C4-2B (cell line): ENCODE results near the gene ARHGAP26.

Experiments used
- H3K27ac ChIP-seq: fragments of 450-650 bp; 2 replicates; pipeline ENCODE4 v1.5.1; 2017
- ZFX ChIP-seq: fragments of 450-650 bp; IDR thresholded peaks from 2 replicates; pipeline ENCODE4 v1.6.1; 2017
- TF ChIP-seq, protein P1 (sequence below): fragments of 450-650 bp; conservative IDR thresholded peaks from 2 replicates; pipeline ENCODE4 v1.5.1; 2017; ENCODE audit warnings: mild to moderate bottlenecking

The ARHGAP26 gene

DNA sequence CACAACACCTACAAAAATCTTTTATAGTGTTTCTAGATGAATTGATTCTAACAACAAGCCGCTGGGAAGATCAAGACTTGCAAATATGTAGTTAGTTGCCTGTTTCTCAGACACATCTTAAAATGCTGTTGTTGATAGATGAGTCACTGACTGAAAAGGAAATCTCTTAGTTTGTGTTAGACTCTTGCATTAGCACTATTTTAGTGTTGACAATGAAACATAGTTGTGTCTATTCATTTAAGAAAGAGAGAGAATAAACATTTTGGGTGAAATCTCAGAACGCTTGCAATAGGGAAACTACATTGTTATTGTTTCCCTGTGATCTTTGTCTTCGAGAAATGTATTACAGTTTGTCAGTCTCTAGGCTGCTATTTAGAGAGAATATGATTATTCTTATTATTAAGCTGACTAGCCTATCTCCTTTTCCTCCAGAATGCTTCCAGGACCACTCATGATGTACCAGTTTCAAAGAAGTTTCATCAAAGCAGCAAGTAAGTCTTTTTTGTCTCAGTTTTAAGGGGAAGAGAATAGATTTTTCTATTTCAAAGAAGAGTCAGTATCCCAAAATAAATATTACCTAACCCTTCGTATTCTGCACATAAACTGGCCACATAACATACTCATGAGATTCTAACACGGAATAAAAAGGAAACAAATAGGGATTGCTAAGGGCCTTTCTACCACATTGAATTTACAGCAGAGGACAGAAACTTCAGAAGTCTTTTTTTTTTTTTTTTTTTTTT lies 285.6 kb downstream of the ARHGAP26 start:
- H3K27ac ChIP-seq, result no peak overlapping the region

GRCh38 chr5:143056339-143056704 lies 286.1 kb downstream of the ARHGAP26 start:
- no peak overlapping the region for H3K27ac ChIP-seq
- no peak for TF ChIP-seq ZFX
- TF ChIP-seq, protein P1, sequence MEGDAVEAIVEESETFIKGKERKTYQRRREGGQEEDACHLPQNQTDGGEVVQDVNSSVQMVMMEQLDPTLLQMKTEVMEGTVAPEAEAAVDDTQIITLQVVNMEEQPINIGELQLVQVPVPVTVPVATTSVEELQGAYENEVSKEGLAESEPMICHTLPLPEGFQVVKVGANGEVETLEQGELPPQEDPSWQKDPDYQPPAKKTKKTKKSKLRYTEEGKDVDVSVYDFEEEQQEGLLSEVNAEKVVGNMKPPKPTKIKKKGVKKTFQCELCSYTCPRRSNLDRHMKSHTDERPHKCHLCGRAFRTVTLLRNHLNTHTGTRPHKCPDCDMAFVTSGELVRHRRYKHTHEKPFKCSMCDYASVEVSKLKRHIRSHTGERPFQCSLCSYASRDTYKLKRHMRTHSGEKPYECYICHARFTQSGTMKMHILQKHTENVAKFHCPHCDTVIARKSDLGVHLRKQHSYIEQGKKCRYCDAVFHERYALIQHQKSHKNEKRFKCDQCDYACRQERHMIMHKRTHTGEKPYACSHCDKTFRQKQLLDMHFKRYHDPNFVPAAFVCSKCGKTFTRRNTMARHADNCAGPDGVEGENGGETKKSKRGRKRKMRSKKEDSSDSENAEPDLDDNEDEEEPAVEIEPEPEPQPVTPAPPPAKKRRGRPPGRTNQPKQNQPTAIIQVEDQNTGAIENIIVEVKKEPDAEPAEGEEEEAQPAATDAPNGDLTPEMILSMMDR, result no peak

More for the DNA sequence above, 285.6 kb downstream of the ARHGAP26 start:
- TF ChIP-seq, protein P1, result no peak
- TF ChIP-seq ZFX, result no peak

- no peak overlapping the region for H3K27ac ChIP-seq
- TF ChIP-seq ZFX, result no peak
- TF ChIP-seq, protein P1, result no peak
Measured at GRCh38 chr5:143056792-143057579, 286.8 kb downstream of the ARHGAP26 start.

GRCh38 chr5:143057580-143057999 lies 287.4 kb downstream of the ARHGAP26 start:
- no peak overlapping the region for H3K27ac ChIP-seq
- TF ChIP-seq, protein P1, result no peak
- TF ChIP-seq ZFX, result no peak

DNA sequence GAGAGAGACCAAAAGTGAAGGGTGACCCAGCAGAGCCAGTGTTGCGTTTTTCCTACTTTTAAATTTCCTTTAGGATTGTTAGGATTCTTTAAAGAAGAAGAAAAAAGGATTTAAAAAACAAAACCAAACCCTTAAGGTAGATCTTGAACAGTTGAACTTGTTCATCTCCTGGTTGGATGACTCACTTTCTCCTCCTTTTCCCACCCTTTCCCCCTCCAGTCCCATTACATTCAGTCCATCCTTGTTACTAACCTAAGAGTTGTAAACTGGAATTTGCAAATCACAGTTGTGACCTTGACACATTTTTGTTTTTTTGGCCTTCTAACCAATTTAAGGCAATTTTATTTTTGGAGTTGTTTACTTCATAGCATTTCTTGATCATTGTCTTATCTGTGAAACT lies 289.2 kb downstream of the ARHGAP26 start:
- TF ChIP-seq, protein P1, result no peak
- TF ChIP-seq ZFX, result no peak
- no peak overlapping the region for H3K27ac ChIP-seq

- TF ChIP-seq, protein P1, result no peak
- no peak for TF ChIP-seq ZFX
- H3K27ac ChIP-seq, result no peak overlapping the region
Measured at GRCh38 chr5:143059976-143060765, 290.0 kb downstream of the ARHGAP26 start.
